Gastrocnemius medialis (tissue), 4 donors: ENCODE measurements around the gene PLEKHA1.

ENCODE experiments used
- POLR2A ChIP-seq, 2 donors: fragments of 450-650 bp; IDR thresholded peaks; one replicate each; pipeline ENCODE4 v1.6.1; 2017; ENCODE audit warnings: antibody characterized with exemption in 2 of 2, mild to moderate bottlenecking in 2 of 2, moderate library complexity in 2 of 2
- TF ChIP-seq, protein P1 (sequence below), 5 experiments: fragments of 450-650 bp in 3 of 5; fragments of 200-600 bp in 2 of 5; sonication (generic) in 2 of 5; IDR thresholded peaks in 4 of 5; conservative IDR thresholded peaks in 1 of 5; 1 replicate in 4 of 5; 2 replicates in 1 of 5; pipeline ENCODE4 v1.5.1; 2016 to 2019; ENCODE audit warnings: antibody characterized with exemption in 5 of 5, mild to moderate bottlenecking in 3 of 5, moderate library complexity in 3 of 5

- TF ChIP-seq, protein P1, sequence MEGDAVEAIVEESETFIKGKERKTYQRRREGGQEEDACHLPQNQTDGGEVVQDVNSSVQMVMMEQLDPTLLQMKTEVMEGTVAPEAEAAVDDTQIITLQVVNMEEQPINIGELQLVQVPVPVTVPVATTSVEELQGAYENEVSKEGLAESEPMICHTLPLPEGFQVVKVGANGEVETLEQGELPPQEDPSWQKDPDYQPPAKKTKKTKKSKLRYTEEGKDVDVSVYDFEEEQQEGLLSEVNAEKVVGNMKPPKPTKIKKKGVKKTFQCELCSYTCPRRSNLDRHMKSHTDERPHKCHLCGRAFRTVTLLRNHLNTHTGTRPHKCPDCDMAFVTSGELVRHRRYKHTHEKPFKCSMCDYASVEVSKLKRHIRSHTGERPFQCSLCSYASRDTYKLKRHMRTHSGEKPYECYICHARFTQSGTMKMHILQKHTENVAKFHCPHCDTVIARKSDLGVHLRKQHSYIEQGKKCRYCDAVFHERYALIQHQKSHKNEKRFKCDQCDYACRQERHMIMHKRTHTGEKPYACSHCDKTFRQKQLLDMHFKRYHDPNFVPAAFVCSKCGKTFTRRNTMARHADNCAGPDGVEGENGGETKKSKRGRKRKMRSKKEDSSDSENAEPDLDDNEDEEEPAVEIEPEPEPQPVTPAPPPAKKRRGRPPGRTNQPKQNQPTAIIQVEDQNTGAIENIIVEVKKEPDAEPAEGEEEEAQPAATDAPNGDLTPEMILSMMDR (IDR thresholded peaks at IDR 0.05 in 4 of 5, conservative IDR thresholded peaks at IDR 0.05 in 1 of 5): no peak
- no peak for TF ChIP-seq POLR2A (IDR thresholded peaks at IDR 0.05)
Measured at GRCh38 chr10:122368502-122369254, 5.8 kb upstream of the PLEKHA1 start.
